Umbilical cord (tissue), 2 donors: ENCODE results near the gene SFTA2. TPM values are rescaled to one million over a fixed set of nuclear protein-coding genes. Genes with fewer than 3 reads are reported as not detected.
A peak's percentile ranks its signal among the peaks of the same experiment; 100 is the strongest.
"Not testable (repeated sequence)": the region's sequence is repeated elsewhere in the genome, so short reads cannot be mapped to it uniquely, and the experiment has no call there.

ENCODE experiments used
- DNase-seq: peaks from one replicate; pipeline ENCODE4 v3.0.0-alpha.2; 2015; ENCODE audit warnings: low spot score
- total RNA-seq: library from RNA; depleted of rRNA; stranded (reverse); fragments of >200 nt; gene quantifications from one replicate; pipeline ENCODE4 v1.2.3, GENCODE V29; 2014; ENCODE audit warnings: low replicate concordance; ENCODE audit not compliant: insufficient read depth

The SFTA2 gene
- total RNA-seq, 1 donor from 2014 or later: not detected

GRCh38 chr6:30912746-30913520, 19.0 kb downstream of the SFTA2 start:
- DNase-seq: no peak

- DNase-seq: not testable (repeated sequence)
Measured at GRCh38 chr6:30910473-30910872, 21.5 kb downstream of the SFTA2 start.

GRCh38 chr6:30908700-30909099, 23.3 kb downstream of the SFTA2 start:
- no peak for DNase-seq

- DNase-seq: peak; percentile 100
Measured at GRCh38 chr6:30907758-30908591, 24.0 kb downstream of the SFTA2 start, which contains the start of gene GTF2H4. TSS of gene GTF2H4 (plus strand) at chr6:30908207.

- DNase-seq: not testable (repeated sequence)
Measured at GRCh38 chr6:30907290-30907757, 24.6 kb downstream of the SFTA2 start.

- no peak for DNase-seq
Measured at GRCh38 chr6:30903236-30903635, 28.7 kb downstream of the SFTA2 start.

- DNase-seq: no peak
Measured at GRCh38 chr6:30902709-30903108, 29.3 kb downstream of the SFTA2 start.

- DNase-seq: not testable (repeated sequence)
Measured at GRCh38 chr6:30902196-30902595, 29.8 kb downstream of the SFTA2 start.

GRCh38 chr6:30901436-30901835, 30.5 kb downstream of the SFTA2 start:
- no peak for DNase-seq

- DNase-seq: no peak
Measured at GRCh38 chr6:30900863-30901417, 31.0 kb downstream of the SFTA2 start.

- DNase-seq: no peak
Measured at GRCh38 chr6:30898750-30899360, 33.1 kb downstream of the SFTA2 start.

- DNase-seq: no peak
Measured at GRCh38 chr6:30897882-30898281, 34.1 kb downstream of the SFTA2 start.

- DNase-seq: no peak
Measured at GRCh38 chr6:30896541-30896940, 35.4 kb downstream of the SFTA2 start.

GRCh38 chr6:30895343-30895742, 36.6 kb downstream of the SFTA2 start:
- DNase-seq: no peak

GRCh38 chr6:30894935-30895334, 37.0 kb downstream of the SFTA2 start:
- DNase-seq: no peak

- DNase-seq: no peak
Measured at GRCh38 chr6:30894381-30894780, 37.6 kb downstream of the SFTA2 start.

- DNase-seq: no peak
Measured at GRCh38 chr6:30893666-30894065, 38.3 kb downstream of the SFTA2 start.

- DNase-seq: no peak
Measured at GRCh38 chr6:30893001-30893591, 38.9 kb downstream of the SFTA2 start.

- no peak for DNase-seq
Measured at GRCh38 chr6:30891816-30892538, 40.0 kb downstream of the SFTA2 start.

- no peak for DNase-seq
Measured at GRCh38 chr6:30891450-30891723, 40.6 kb downstream of the SFTA2 start.
